Left ventricle myocardium inferior (tissue), 1 donor: ENCODE data around the gene INF2. TPM values are rescaled to one million over a fixed set of nuclear protein-coding genes. Genes with fewer than 3 reads are reported as not detected.

ENCODE experiments used
- DNase-seq: peaks from one replicate; pipeline ENCODE4 v3.0.0-alpha.2; 2020
- H3K27ac ChIP-seq: fragments of 200-600 bp; replicated peaks from 2 replicates; pipeline ENCODE4 v1.8.0; 2021
- H3K27me3 ChIP-seq: fragments of 200-600 bp; 2 replicates; pipeline ENCODE4 v1.8.0; 2021; ENCODE audit warnings: low read depth
- H3K36me3 ChIP-seq: fragments of 200-600 bp; 2 replicates; pipeline ENCODE4 v1.8.0; 2021
- H3K4me1 ChIP-seq: fragments of 200-600 bp; 2 replicates; pipeline ENCODE4 v1.8.0; 2021
- H3K4me3 ChIP-seq: fragments of 200-600 bp; 2 replicates; pipeline ENCODE4 v1.8.0; 2021; ENCODE audit warnings: mild to moderate bottlenecking, moderate library complexity
- H3K9me3 ChIP-seq: fragments of 200-600 bp; replicated peaks from 2 replicates; pipeline ENCODE4 v1.8.0; 2021
- CTCF ChIP-seq: fragments of 200-600 bp; IDR thresholded peaks from 2 replicates; pipeline ENCODE4 v1.8.0; 2021; ENCODE audit warnings: antibody characterized with exemption, mild to moderate bottlenecking, borderline replicate concordance
- intact Hi-C: fragments of 100-400 bp; cut with micrococcal nuclease; formaldehyde crosslinking; loops from one replicate; pipeline ENCODE4 v1.11.0; 2022
- microRNA-seq: library from miRNA; unstranded; fragments of <30 nt; microRNA quantifications from one replicate; pipeline ENCODE4 v1.2.0, GENCODE V29; 2020
- total RNA-seq: library from RNA; stranded (reverse); fragmentation: NEBNext Ultra II Directional; extraction: Animal tissue kit (Norgen Biotek cat#: 25700); gene quantifications from one replicate; pipeline ENCODE4 v1.2.1, GENCODE V29; 2021
- donor health status: DM: no; HTN: yes; CAD: no; lungs with severe emphysema.

INF2 gene
- total RNA-seq, 1 donor from 2014 or later: 28.5 TPM

- Histone ChIP-seq H3K36me3 (peaks cover 53% of the 10 kb centered on the region), H3K27ac (no peak overlapping the region), H3K9me3 (peaks cover 15% of the 10 kb centered on the region), H3K27me3 (no peaks in the 10 kb centered on the region), H3K4me3 (no peak overlapping the region), H3K4me1 (peaks cover 12% of the 10 kb centered on the region)
- DNase-seq: no peak
- intact Hi-C loops: no loop called here
- peak; percentile 42 for TF ChIP-seq CTCF
Observed at GRCh38 chr14:104770851-104771272, 81.4 kb downstream of the INF2 start.

- no peak for TF ChIP-seq CTCF
- Histone ChIP-seq H3K27ac (no peak overlapping the region), H3K4me1 (peaks cover 12% of the 10 kb centered on the region), H3K9me3 (peaks cover 10% of the 10 kb centered on the region), H3K36me3 (peaks cover 54% of the 10 kb centered on the region), H3K4me3 (no peak overlapping the region), H3K27me3 (no peaks in the 10 kb centered on the region)
- no peak for DNase-seq
- intact Hi-C loops: no loop called here
Observed at GRCh38 chr14:104771374-104771773, 82.0 kb downstream of the INF2 start.

Small RNA genes within 50 kb of the gene (microRNA-seq; reads per million reads assigned to microRNA genes)
- not detected for gene MIR4710

Other genes starting within 250 kb of the INF2 start
- 44.1 TPM for gene C14orf180, start 109.9 kb upstream of the INF2 start, total RNA-seq
- gene TMEM179, start 84.8 kb upstream of the INF2 start, total RNA-seq: 0.49 TPM
- gene ADSS1, start 34.6 kb downstream of the INF2 start, total RNA-seq: 218 TPM
- gene SIVA1, start 63.5 kb downstream of the INF2 start, total RNA-seq: 55.6 TPM
- gene AKT1, start 106.1 kb downstream of the INF2 start, total RNA-seq: 144 TPM
- 5.7 TPM for gene ZBTB42, start 111.5 kb downstream of the INF2 start, total RNA-seq
- gene CEP170B, start 175.7 kb downstream of the INF2 start, total RNA-seq: 11.7 TPM
- gene PLD4, start 235.3 kb downstream of the INF2 start, total RNA-seq: 0.44 TPM